Amygdala (tissue), 56 donors: Measurements from ENCODE around the gene TIGD4.
A peak's percentile ranks its signal among the peaks of the same experiment; 100 is the strongest.
"Not testable (repeated sequence)": the region's sequence is repeated elsewhere in the genome, so short reads cannot be mapped to it uniquely, and the experiment has no call there.

Experiments
- DNase-seq, 56 donors: peaks; one replicate each; lab custom pipeline; 2025; lab: John Stamatoyannopoulos, UW

TIGD4 gene

DNA sequence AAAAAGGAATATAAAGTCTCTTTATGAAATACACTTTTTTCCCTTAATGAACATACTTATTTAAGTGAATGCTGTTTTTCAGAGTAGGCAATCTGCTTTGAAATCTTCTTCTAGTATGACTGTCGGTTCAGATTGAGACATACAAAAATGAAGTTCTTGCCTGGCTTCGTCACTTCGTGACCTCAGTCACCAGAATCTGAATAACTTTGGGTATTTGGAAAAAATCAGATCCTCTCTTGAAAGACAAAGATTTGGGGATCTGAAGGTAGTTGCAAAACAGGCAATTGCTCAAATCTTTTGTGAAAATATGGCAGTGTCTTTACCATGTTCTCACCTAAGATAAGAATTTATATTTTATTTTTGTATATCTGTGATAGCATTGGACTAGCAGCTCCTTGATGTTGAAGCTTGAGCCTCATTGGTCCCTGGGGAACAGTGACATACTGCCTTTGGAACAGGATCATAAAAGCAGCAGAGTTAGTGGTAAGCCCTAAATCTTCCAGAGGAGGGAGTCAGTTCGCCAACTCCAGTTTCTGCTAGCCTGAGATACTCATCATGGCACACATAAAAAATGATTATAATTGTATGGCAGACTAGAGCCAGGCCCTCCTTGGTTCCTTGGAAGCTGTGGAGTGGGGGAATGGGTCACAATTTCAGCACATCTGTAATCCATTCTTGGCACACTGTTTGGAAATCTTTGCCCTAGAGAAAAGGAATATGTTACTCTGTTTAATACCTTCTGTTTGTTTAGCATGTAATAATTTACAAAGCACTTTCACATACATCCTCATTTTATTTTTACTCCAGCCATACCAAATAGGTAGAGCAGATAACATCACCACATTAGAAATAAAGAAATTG is 5.2 kb upstream of the TIGD4 start:
- no peak for DNase-seq

DNA sequence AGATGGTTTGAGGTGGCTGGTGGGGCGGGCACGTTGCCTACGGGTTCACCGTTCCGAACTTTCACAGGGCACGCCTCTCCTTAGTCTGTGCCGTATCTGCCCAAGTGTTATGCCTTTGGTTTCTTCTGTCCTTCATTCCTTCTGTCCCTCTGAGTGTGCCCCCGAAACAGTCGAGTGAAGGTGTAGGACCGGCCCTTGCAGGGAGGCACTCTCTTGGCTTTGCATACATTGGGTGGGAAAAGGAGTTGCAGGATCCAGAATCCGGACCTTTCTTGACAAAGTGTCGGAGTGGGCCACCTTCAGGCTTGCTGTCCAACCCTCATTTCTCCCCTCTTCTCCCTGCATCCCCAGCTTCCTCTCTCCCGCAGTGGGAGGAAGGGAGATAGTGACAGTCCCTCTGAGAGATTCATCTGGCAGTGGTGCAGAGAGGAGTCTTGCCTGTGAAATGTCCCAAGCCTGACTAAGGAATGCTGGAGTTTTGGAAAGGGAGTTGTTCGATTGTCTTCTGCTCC is 793 bp upstream of the TIGD4 start:
- DNase-seq, result peak in 19 of 56 donors; percentile 21 to 64 (median 39)

DNA sequence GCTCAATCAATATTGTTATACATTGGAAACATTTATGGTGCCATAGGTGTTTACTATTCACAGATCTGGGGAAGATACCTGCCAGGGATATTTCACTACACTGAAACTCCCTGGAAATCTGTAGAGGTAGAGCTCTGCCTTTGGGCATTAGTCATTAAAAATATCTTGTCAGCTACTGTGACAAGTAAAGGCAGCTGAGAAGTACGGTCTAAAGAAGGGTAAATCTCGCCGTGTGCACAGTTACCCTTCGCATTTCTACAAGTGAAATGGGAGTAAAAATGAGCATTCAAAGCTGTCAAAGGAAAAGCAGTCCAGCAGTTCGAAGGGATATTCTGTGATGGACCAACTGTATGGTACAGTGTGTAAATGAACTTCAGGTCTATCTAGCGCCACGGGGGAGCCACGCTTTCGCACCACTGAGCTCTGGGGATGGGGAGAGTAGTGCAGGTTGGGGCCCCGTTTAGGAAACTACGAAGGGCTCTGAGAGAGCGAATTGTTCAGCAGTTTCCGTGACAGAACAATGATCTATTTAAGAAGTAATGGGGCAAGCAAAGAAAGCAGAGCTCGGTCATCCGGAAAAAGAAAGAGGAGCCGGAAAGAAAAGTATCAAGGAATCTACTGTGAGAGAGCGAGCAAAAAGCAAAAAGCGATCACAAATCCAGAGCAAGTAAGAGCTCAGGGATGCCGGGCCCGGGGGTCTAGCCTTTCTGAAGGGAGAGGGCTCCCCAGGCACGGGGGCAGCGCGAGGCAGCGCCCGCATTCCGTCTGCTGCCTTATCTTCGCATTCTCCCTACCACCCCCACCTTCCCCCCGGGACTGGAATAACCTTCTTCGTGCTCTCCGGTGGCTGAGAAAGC is 646 bp downstream of the TIGD4 start:
- DNase-seq, result peak in 28 of 56 donors; percentile 2 to 69 (median 35)

DNA sequence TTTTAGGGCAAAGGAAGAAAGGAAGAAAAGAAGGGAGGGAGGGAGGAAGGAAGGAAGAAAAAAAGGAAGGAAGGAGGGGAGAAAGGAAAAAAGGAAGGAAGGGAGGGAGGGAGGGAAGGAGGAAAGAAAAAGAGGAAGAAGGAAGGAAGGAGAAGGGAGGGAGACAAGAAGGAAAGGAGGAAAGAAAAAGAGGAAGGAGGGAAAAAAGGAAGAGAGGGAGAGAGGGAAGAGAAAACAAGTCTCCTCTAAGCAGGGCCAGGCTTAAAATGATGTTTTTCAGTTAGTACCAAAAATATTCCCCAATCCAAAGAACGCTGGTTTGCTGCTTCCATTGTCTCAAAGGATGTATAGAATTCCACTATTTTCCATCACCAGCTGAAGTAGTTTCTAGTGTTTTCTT is 2.0 kb downstream of the TIGD4 start:
- no peak for DNase-seq

DNA sequence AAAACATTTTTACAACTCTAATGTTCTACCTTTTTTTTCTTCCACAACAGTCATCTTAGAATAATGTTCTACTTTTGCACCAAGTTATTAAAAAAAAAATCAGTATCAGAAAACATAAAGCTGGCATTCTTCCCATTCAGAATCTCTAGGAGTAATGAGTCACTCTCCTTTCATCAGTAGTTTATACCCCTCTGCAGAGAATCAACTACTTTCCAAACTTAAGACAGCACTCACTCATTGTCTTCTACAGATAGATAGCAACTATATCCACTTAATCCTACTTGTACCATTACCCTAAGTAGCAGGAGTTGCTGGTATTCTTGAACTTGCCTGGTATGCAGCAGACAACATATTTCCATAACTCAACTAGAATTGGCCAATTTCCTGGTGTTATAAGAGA is 3.2 kb downstream of the TIGD4 start:
- no peak for DNase-seq

DNA sequence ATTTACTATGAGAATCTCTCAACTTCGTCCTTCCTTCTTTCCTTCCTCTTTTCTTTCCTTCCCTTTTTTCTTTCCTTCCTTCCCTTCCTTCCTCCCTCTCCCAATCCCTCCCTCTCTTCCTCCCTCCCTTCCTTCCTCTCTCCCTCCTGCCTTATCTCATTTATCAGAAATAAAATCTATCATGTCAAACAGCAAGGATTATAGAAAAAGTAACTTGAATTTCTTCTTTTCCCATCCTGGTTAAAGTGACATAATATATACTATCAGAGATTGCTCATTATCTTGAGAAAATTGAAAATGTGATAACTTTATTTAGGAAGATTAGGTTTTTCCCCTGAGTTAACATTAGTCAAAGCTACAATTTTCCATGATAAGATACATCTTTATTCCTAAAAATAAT is 5.6 kb downstream of the TIGD4 start:
- DNase-seq, result no peak

DNA sequence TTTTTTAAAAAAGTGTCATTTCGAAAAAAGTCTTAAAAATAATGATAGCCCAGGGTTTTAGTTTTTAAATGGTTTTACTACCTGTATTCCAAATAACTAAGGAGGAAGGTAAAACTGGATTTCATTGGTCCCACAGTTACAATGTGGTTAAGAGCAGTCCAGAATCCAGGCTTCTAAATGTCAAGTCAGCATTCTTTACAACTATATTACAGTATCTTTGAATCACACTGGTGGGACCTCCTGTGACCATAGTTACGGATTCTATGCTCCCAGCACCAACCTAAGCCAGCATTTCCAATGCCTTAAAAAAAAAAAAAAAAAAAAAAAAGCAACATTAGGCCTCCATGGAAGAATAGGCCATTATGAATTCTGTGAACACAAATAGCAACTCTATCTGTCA is 6.2 kb downstream of the TIGD4 start:
- DNase-seq, result no peak

DNA sequence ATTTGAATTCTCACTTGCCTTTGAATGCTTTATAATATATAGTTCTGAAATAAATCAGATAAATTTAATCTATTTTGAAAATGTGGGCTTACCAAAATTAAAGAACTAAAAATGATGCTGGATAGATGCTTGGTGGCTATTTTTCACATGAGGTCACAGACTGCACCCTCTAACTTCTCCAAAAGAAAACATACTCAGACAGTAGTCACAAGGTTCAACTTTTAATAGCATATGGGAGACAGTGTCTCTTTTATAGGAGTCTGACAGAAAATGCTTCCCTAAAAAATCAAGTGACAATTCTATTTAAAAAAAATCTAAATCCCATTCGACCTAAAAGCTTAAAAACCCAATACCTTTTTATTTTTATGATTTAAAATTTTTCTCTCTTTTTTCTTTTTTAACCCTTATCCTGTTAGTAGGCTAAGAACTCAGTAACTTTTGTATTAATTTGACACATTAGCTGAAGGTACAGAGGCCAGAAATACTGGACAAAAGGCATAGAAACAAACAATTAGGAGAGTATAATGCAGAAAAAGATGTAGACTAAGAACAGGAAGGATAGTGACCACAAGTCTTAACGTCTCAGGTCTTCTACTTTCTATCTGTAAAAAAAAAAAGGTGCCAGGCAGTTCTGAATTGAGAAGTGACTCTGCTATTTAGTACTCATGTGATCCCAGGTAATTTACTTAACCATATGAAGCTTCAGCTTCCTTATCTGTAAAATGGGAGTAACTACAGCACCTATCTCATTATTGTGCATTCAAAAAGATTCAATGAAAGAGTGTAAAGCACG is 7.6 kb downstream of the TIGD4 start:
- DNase-seq, result no peak

DNA sequence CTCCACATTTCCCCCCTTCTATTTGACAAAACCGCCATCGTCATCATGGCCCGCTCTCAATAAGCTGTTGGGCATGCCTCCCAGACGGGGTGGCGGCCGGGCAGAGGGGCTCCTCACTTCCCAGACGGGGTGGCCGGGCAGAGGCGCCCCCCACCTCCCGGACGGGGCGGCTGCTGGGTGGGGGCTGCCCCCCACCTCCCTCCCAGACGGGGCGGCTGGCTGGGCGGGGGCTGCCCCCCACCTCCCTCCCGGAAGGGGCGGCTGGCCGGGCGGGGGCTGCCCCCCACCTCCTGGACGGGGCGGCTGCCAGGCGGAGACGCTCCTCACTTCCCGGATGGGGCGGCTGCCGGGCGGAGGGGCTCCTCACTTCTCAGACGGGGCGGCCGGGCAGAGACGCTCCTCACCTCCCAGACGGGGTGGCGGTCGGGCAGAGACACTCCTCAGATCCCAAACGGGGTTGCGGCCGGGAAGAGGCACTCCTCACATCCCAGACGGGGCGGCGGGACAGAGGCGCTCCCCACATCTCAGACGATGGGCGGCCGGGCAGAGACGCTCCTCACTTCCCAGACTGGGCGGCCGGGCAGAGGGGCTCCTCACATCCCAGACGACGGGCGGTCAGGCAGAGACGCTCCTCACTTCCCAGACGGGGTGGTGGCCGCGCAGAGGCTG is 14.3 kb downstream of the TIGD4 start:
- DNase-seq, result not testable (repeated sequence)

DNA sequence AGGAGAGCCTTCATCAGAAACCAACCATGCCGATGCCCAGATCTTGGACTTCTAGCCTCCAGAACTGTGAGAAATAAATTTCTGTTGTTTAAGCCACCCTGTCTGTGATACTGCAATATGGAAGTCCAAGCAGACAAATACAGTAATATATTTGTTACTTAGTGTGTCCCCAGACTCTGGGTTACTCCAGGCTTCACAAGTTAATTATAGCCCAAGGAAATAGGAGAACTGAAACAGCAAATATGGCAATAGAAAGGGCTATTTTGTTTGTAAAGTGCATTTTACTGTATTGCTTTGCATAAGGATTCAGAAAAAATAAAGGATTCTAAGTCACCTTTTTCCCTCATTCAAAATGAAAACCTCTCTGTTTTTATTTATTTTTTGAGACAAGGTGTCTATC is 15.7 kb downstream of the TIGD4 start:
- DNase-seq, result no peak

DNA sequence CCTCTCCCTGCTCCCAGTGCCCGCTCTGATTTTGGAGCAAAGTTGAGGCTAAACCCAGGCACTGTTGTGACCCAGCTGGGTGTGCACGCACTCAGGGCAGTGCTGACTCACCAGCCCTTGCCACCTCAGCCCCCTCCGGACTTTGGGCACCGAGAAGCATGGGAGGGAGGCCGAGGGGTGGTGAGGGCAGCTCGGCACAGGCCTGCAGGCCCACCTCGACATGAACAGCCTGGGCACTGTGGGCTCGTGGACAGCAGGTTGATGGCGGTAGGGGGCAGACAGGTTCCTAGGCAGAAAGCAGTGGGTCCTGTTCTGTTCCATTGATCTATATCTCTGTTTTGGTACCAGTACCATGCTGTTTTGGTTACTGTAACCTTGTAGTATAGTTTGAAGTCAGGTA is 30.9 kb downstream of the TIGD4 start:
- DNase-seq, result no peak

DNA sequence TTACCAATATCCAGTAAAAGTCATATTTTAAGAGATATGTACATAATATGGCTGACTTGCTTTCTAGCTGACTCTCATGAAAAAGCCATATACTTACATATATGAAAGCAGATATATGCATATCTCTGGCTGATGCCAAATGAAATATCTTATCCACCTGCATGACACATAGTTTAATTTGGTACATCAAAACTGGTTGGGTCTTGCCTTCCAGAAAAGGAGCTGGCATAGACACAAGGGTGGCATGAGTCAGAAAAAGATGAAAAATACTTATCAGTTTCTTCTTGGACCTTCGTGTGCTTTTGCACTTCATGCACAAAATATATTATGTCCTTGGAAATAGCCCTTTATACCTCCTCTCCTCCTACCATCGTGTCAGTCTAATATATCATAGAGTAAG is 32.1 kb downstream of the TIGD4 start:
- DNase-seq, result no peak

DNA sequence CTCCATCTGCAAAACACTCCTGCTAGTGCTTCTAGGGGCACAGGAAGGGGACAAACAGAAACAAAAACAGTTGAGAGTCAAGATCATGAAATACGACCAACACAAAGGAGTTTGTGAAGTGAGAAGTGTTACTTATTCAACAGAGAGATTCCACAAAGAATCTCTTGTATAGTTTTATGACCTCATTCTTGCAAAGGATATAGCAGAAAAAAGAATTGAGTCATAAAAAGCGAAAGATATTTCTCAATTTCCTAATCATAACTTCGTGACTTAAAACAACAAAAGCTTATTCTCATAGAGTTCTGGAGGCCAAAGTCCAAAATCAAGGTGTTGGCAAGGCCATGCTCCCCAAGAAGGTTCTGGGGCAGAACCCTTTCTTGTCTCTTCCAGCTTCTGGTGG is 40.7 kb downstream of the TIGD4 start:
- no peak for DNase-seq

DNA sequence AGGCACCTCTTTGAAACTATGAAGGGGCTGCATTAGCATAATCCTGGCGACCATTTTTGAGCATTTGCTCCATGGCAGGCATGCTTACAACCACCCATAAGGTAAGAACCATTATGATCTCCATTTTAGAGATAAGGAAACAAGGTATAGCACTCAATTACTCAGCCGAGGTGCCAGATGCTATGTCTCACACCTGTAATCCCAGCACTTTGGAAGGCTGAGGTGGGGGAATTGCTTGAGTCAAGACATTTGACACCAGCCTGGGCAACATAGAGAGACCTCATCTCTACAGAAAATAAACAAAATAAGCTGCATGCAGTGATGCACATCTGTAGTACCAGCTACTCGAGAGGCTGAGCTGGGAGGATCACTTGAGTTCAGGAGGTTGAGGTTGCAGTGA is 43.6 kb downstream of the TIGD4 start:
- no peak for DNase-seq

DNA sequence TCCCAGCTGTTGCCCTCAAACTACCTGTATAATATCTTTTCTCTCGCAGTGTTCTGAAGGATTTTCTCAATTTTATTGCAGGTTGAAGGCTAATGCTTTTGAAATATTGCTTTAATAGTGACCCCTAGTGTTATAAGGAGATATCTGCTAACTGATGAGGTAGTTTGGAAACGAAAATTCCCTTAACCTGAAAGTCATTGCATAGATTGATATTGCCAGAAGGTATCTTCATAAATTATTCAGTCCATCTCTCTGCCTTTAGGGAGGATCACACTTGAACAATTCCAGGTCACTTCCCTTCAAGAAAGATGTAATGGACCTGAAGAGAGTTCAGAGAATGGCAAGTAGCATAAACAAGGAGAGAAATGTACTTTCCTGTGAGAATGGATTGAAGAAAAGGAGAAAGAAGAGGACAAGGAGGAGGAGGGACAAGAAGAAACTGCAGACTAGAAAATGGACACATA is 44.1 kb downstream of the TIGD4 start:
- peak in 1 of 56 donors; percentile 2 for DNase-seq

DNA sequence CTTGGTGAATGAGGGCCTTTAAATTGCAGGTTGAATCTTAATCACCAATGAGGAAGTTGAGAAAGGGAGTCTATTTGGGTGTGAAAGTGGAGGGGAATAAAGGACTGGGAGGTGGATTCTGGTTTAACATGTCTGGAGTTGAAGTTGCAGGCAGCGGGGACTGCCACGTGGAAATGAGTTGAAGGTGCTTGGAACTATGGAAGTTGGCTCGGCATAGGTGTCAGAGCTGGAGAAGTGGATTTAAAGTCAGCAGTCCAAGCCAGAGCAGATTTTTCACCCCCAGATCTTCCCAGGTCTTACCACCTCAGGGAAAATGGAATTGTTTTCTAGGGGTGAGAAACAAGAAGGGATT is 44.9 kb downstream of the TIGD4 start:
- no peak for DNase-seq

DNA sequence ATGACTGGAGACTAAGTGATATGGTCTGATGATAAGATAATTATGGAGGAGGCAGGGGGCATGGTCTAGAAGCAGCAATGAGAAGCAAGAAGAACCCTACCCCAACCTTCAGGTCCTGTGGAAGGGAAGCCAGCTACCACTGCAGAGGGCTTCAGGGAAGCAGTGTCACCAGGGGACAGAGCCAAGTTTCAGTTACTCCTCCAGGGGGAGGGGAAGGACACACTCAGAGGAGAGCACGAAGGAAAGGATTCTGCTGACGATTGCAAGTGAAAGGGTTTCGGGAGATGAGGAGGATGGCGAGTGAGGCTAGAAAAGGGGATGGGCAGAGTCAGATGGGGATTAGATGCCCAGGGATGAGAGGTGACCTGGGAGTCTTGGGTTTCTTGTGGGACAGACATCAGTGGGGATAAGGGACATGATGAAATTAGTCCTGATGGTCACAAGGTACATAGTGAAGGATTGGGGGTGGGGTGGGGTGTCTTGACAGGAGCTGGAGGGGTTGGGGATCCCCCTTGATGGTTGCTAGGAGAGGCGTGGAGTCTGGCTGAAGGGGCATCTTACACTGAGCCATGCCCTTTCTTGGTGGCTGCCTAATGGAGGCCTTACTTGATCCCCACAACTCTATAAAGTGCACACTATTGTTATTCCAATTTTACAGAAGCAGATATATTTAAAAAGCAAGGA is 45.4 kb downstream of the TIGD4 start:
- DNase-seq, result peak in 1 of 56 donors; percentile 15

DNA sequence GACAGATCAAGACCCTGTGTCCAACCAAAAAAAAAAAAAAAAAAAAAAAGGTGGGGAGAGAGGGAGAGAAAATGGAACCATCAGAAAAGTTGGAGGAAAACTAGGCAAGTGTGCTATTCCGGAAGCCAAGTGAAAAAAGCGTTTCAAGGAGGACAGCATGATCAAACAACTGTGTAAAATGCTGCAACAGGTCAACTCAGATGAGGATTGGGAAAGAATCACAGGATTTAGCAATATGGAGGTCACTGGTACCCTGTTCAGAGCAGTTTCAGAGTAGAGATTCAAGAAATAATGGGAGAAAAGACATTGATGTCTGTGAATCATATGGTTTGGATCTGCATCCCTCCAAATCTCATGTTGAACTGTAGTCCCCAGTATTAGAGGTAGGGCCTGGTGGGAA is 47.5 kb downstream of the TIGD4 start:
- no peak for DNase-seq

DNA sequence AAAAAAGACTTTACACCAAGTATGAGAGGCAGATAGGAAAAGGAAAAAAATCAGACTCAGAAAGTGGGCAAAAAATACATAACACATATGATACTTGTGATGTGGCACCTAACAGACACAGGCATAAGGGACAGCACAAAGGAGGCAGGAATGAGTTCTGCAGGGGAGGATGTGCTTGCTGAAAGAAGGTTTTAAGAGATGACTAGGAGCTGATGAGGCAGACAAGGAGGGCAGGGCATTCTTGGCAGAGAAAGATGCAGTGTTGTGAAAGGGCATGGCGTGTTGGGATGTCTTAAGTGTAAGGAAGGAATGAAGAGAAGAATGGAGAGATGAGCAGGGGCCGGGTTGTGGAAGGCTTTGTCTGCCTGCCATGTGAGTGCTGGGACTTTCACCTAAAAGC is 50.1 kb downstream of the TIGD4 start:
- no peak for DNase-seq

DNA sequence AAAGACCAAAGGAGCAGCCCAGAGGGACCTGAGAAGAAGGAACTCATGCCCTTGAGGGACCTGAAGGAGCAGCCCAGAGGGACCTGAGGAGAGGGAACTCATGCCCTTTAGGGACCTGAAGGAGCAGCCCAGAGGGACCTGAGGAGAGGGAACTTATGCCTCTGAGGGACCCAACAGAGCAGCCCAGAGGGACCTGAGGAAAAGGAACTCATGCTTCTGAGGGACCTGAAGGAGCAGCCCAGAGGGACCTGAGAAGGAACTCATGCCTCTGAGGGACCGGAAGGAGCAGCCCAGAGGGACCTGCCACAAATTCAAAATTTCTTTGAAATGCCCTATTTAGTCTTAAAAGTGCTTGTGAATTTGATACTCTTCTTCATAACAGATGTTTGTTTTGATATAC is 51.2 kb downstream of the TIGD4 start:
- no peak for DNase-seq
